GM12872 (cell line): ENCODE measurements around the gene EMID1.

Experiments used
- TF ChIP-seq, protein P1 (sequence below): IDR thresholded peaks from 3 replicates; pipeline ENCODE4 v1.5.1; 2011; ENCODE audit warnings: low read depth, mild to moderate bottlenecking, low read length, moderate library complexity; ENCODE audit not compliant: insufficient read depth

The EMID1 gene

DNA sequence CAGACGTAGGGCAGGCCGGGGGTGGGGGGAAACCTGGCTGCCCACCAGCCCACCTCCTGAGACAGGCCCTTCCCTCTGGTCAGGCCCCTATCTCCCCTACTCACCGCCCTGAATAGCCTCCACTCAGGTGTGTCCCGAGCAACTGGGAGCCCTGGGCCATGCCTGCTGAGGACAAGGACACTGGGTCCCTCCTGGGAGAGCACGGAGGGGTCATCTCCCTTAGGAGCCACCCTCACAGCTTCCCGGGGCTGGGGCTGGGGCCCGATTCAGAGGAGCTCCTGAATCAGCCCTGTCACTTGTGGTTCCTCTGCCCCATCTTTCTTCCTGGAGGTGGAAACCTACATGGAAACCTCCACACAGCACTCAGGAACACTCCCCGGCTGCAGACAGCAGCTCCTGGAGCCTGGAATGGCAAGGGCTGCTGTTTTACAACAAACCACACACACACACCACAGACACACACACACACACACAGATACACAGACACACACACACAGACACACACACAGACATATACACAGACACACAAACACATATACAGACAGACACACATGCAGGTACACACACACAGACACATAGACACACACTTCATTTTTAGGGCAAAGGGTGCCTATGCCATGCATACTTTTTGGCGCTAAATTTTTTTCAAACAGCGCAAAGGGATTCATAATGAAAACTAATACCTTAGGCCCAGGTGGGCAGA, 9.6 kb upstream of the EMID1 start:
- TF ChIP-seq, protein P1, sequence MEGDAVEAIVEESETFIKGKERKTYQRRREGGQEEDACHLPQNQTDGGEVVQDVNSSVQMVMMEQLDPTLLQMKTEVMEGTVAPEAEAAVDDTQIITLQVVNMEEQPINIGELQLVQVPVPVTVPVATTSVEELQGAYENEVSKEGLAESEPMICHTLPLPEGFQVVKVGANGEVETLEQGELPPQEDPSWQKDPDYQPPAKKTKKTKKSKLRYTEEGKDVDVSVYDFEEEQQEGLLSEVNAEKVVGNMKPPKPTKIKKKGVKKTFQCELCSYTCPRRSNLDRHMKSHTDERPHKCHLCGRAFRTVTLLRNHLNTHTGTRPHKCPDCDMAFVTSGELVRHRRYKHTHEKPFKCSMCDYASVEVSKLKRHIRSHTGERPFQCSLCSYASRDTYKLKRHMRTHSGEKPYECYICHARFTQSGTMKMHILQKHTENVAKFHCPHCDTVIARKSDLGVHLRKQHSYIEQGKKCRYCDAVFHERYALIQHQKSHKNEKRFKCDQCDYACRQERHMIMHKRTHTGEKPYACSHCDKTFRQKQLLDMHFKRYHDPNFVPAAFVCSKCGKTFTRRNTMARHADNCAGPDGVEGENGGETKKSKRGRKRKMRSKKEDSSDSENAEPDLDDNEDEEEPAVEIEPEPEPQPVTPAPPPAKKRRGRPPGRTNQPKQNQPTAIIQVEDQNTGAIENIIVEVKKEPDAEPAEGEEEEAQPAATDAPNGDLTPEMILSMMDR: no peak

DNA sequence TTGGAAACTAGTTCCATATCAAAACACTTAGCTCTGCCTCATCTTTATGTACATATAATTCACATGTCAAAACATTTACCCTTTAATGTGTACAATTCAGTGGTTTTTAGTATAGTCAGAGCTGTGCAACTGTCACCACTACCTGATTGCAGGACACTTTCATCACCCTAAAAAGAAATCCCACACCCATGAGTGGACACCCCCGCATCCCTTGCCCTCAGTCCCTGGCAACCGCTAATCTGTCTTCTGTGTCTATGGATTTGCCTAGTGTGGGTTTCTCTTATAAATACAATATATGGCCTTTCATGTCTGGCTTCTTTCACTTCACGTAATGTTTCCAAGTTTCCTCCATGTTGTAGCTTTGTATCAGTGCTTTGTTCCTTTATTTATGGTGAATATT, 8.6 kb upstream of the EMID1 start:
- TF ChIP-seq, protein P1: no peak

DNA sequence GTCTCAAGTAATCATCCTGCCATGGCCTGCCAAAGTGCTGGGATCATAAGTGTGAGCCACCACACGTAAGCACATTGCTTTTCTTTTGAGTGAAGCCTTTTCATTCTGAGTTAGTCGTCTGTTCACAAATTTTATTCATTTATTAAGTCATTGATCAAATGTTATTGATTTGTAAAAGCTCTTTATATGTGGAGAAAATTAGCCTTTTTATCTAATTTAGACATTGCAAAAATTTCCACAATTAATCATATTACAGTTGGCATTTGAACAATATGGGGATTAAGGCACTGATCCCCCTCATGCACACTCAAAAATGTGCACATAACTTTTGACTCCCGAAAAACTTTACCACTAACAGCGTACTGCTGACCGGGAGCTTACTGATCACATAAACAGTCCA, 7.5 kb upstream of the EMID1 start:
- TF ChIP-seq, protein P1: no peak

DNA sequence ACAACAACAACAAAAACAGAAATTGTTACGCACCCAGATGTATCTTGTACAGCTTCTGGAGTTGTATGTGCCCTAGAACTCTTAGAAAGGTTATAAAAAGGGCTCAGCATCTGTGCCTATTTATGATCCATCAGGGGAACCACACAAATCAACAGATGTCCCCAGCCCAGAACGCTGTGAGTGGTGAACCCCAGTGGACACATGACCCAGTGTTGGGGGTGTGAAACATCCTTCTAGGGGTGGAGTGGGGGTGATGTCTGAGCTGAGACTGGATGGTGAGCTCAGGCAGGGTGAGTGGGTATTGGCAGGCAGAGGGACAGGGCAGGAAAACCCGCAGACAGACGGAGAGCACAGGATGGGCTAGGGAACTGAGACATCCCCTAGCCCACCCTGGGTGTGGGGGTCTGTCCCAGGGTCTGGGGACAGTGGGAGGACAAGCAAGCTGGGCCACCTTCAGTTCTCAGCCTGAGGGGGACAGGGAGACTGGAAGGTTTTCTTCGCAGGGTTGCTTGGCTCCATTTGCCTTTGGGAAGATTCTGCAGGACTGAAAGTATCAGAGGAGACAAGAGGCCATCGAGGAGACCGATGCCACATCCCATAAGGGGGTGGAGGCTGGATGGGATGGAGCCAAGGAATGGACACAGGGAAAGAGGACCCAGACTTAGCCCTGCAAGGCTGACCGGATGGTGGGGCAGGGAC, 5.8 kb upstream of the EMID1 start:
- TF ChIP-seq, protein P1: no peak

DNA sequence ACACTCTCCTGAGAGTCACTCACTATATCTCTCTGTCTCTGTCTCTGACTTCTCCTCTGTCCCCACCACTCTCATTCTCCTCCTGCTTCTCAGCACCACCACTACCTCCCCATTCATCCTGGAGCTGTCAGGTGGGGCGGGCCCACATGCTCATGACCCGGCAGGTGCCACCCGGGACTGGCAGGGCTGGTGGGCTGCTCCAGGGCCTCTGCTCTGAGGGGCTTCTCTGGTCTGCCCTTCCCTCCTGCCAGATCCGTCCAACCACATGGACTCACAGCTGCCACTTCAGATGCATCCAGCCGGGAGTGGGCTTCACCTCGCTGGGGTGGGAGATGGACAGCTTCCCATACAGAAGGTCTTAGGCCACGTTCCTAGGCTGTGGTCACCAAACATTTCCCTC, 4.8 kb upstream of the EMID1 start:
- TF ChIP-seq, protein P1: no peak

DNA sequence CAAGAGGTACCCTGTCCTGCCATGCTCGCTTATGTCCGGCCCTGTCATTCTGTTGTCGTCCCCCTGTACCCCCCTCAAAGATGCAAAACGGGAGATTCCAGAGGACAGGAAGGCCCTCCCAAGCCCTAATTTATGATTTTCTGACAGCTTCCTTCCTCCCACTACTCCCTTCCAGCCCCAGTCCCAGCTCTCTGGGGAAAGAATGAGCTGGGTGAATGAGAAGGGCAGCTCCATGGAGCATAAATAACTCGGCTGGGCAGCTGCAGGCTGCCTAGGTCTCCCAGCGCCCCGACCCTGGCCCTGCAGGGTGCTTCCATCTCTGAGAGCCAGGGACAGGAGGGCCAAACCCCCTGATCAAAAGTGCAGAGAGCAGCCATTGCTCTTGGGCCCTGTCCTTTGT, 3.9 kb upstream of the EMID1 start:
- TF ChIP-seq, protein P1: no peak

DNA sequence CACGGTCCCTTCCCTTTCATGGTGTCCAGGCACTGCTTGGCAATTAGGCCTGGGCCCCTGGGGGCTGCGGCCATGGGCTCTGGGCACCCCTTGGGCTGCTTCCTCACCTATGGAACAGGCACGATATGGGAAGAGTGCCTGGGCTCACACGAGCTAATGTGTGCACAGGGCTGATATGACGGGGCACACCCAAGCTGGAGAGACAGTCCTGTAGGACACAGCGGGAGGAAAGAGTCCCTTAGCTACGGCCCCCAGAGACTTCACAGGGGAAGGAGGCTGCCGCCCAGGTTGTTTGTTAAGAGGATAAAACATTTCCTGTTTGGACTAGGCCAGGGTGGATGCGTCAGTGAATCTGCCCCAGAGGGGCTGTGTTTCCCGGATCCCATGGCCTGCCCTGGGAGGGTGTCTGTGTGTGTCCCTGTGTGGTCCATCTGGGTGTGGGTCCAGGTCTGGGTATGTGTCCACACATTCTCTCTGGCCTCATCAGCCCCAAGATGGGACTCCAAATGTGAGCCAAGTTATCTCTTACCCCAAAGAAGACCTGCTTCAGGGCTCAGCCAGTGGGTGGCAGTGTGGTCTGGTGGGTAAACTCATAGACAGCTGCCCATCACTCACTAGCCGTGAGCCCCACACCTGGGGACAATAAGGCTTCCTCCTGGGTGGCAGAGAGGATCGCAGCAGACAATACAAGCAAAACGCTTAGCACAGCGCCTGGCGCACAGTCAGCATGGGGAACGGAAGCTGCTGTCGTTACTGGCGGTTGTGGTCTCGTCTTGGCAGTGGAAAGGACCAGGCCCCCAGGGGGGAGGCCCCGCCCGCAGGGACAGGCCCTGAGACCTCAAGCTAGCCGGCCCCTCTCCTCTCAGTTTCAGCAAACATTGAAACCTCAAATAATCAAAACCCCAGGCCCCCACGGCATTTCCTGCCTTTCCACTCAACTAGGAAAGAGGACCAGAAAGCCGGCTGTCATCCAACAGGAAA, 3.2 kb upstream of the EMID1 start:
- TF ChIP-seq, protein P1: peak; percentile 76
